Fibroblast of lung (primary cell): Measurements from ENCODE around the gene PRKCA. TPM values are rescaled to one million over a fixed set of nuclear protein-coding genes. Genes with fewer than 3 reads are reported as not detected.

Experiments used
- DNase-seq, 2 donors: peaks; one replicate each; pipeline versions ENCODE4 v3.0.0 to v3.0.0-alpha.2; 2010; ENCODE audit warnings: low read depth in 2 of 2
- H2AFZ ChIP-seq: 2 replicates; pipeline ENCODE4 v1.5.1; 2012; ENCODE audit warnings: low read length, control low read depth, inconsistent platforms
- H3K27ac ChIP-seq: 2 replicates; pipeline ENCODE4 v1.5.1; 2011; ENCODE audit warnings: low read length, control low read depth; ENCODE audit not compliant: insufficient read depth
- H3K27me3 ChIP-seq: 2 replicates; pipeline ENCODE4 v1.5.1; 2011; ENCODE audit warnings: mild to moderate bottlenecking, low read length; ENCODE audit not compliant: control insufficient read depth, insufficient read depth
- H3K36me3 ChIP-seq: 2 replicates; pipeline ENCODE4 v1.5.1; 2011; ENCODE audit warnings: low read length; ENCODE audit not compliant: control insufficient read depth, insufficient read depth
- H3K4me1 ChIP-seq: 2 replicates; pipeline ENCODE4 v1.5.1; 2011; ENCODE audit warnings: low read length; ENCODE audit not compliant: control insufficient read depth, insufficient read depth; ENCODE audit errors: extremely low read depth
- H3K4me2 ChIP-seq: 2 replicates; pipeline ENCODE4 v1.5.1; 2011; ENCODE audit warnings: low read length, control low read depth; ENCODE audit not compliant: insufficient read depth; ENCODE audit errors: extremely low read depth
- H3K4me3 ChIP-seq, 4 experiments: fragments of 200-600 bp in 1 of 4; sonication (generic) in 1 of 4; replicated peaks in 1 of 4; 2 replicates each; pipeline ENCODE4 v1.5.1; 2011 to 2016; ENCODE audit warnings: low read length in 4 of 4, low read depth in 3 of 4, mild to moderate bottlenecking in 3 of 4, control low read depth in 2 of 4, inconsistent platforms in 1 of 4, mixed read lengths in 1 of 4; ENCODE audit not compliant: insufficient read depth in 1 of 4; ENCODE audit errors: control extremely low read depth in 1 of 4
- H3K79me2 ChIP-seq: 2 replicates; pipeline ENCODE4 v1.5.1; 2012; ENCODE audit warnings: mild to moderate bottlenecking, low read length, inconsistent platforms; ENCODE audit not compliant: control insufficient read depth, insufficient read depth
- H3K9ac ChIP-seq: 2 replicates; pipeline ENCODE4 v1.5.1; 2011; ENCODE audit warnings: mild to moderate bottlenecking, low read length, control low read depth; ENCODE audit not compliant: insufficient read depth
- H3K9me3 ChIP-seq: 2 replicates; pipeline ENCODE4 v1.5.1; 2012; ENCODE audit warnings: low read depth, low read length; ENCODE audit not compliant: control insufficient read depth, insufficient read depth
- H4K20me1 ChIP-seq: 2 replicates; pipeline ENCODE4 v1.5.1; 2011; ENCODE audit warnings: low read length; ENCODE audit not compliant: control insufficient read depth, insufficient read depth; ENCODE audit errors: extremely low read depth
- CTCF ChIP-seq, 2 donors: IDR thresholded peaks in 1 of 2; conservative IDR thresholded peaks in 1 of 2; 1 replicate in 1 of 2; 2 replicates in 1 of 2; pipeline ENCODE4 v1.5.1; 2011 to 2012; ENCODE audit warnings: low read length in 2 of 2, control low read depth in 1 of 2, inconsistent platforms in 1 of 2, low read depth in 1 of 2, mild to moderate bottlenecking in 1 of 2
- EZH2 ChIP-seq: IDR thresholded peaks from 2 replicates; pipeline ENCODE4 v1.5.1; 2012; ENCODE audit warnings: low read length, control low read depth, mild to moderate bottlenecking; ENCODE audit errors: missing control alignments
- polyA plus RNA-seq, 2 donors: library from polyadenylated mRNA; depleted of rRNA in 1 of 2; stranded (reverse) in 1 of 2; unstranded in 1 of 2; fragments of >200 nt; gene quantifications; 2 replicates each; pipeline ENCODE4 v1.2.1, GENCODE V29; 2011 to 2012; ENCODE audit warnings: missing spikeins in 1 of 2
- total RNA-seq: library from RNA; depleted of rRNA; stranded (reverse); fragments of >200 nt; gene quantifications from 2 replicates; pipeline ENCODE4 v1.2.1, GENCODE V29; 2014

The PRKCA gene
- total and polyA plus RNA-seq, 2 donors (not counting 1 experiment from before 2014, with no cell fraction given) = 34.0 to 74.2 TPM

GRCh38 chr17:66545918-66546317 lies 243.5 kb downstream of the PRKCA start:
- Histone ChIP-seq H3K79me2 (peaks cover 45% of the 10 kb centered on the region), H4K20me1 (no peaks in the 10 kb centered on the region), H3K27ac (no peak overlapping the region), H3K36me3 (no peaks in the 10 kb centered on the region), H3K4me3 (no peak overlapping the region), H3K9me3 (no peaks in the 10 kb centered on the region), H3K4me1 (peaks cover 53% of the 10 kb centered on the region), H3K4me2 (no peak overlapping the region), H3K27me3 (no peaks in the 10 kb centered on the region), H3K9ac (no peak overlapping the region), H2AFZ (no peak overlapping the region)
- no peak for DNase-seq
- no peak for TF ChIP-seq CTCF (conservative IDR thresholded peaks at IDR 0.05 in 1 of 2, IDR thresholded peaks at IDR 0.05 in 1 of 2; ENCODE audit: low read depth in 1 of 2, low read length in 2 of 2)
- no peak for TF ChIP-seq EZH2

GRCh38 chr17:66547151-66547865 lies 244.9 kb downstream of the PRKCA start:
- Histone ChIP-seq H4K20me1 (no peaks in the 10 kb centered on the region), H2AFZ (no peak overlapping the region), H3K79me2 (peaks cover 42% of the 10 kb centered on the region), H3K4me2 (no peak overlapping the region), H3K4me3 (no peak overlapping the region), H3K9me3 (no peaks in the 10 kb centered on the region), H3K36me3 (no peaks in the 10 kb centered on the region), H3K4me1 (peaks cover 40% of the 10 kb centered on the region), H3K27me3 (no peaks in the 10 kb centered on the region), H3K9ac (no peak overlapping the region), H3K27ac (peak overlapping the region; percentile 68)
- DNase-seq = no peak
- TF ChIP-seq EZH2 (no peak), CTCF (conservative IDR thresholded peaks at IDR 0.05 in 1 of 2, IDR thresholded peaks at IDR 0.05 in 1 of 2; ENCODE audit: low read depth in 1 of 2, low read length in 2 of 2) (no peak)

- DNase-seq = peak; percentile 33 to 34
- no peaks in the 10 kb centered on the region for H3K27me3 ChIP-seq
- no peak for TF ChIP-seq EZH2
- TF ChIP-seq CTCF (conservative IDR thresholded peaks at IDR 0.05 in 1 of 2, IDR thresholded peaks at IDR 0.05 in 1 of 2; ENCODE audit: low read depth in 1 of 2, low read length in 2 of 2) = no peak
- peak overlapping the region; percentile 68 for H3K27ac ChIP-seq
- H3K79me2 ChIP-seq = peaks cover 40% of the 10 kb centered on the region
- H3K36me3 ChIP-seq = no peaks in the 10 kb centered on the region
- no peaks in the 10 kb centered on the region for H3K9me3 ChIP-seq
- H3K4me2 ChIP-seq = peak overlapping the region; percentile 57
- no peak overlapping the region for H2AFZ ChIP-seq
- no peaks in the 10 kb centered on the region for H4K20me1 ChIP-seq
- H3K9ac ChIP-seq = no peak overlapping the region
- peaks cover 37% of the 10 kb centered on the region for H3K4me1 ChIP-seq
- no peak overlapping the region for H3K4me3 ChIP-seq
These were observed 245.7 kb downstream of the PRKCA start for GRCh38 chr17:66548158-66548557.
